A673 (cell line): Measurements from ENCODE around the gene CHRNB4. TPM values are rescaled to one million over a fixed set of nuclear protein-coding genes. Genes with fewer than 3 reads are reported as not detected.

Source experiments
- BruUV-seq: library from RNA; stranded (reverse); fragments of 400-500 nt; replicated peaks from 2 replicates; lab custom pipeline; 2021; lab: Mats Ljungman, UMichigan
- CTCF ChIA-PET: fragments of 300-600 bp; sonication (Branson Sonifier 250); formaldehyde crosslinking; loops from one replicate; lab custom pipeline; 2022; ENCODE audit warnings: antibody characterized with exemption; lab: Charles Lee
- POLR2A ChIA-PET: fragments of 300-600 bp; sonication (Branson Sonifier 250); formaldehyde crosslinking; loops from one replicate; lab custom pipeline; 2022; ENCODE audit warnings: antibody characterized with exemption; ENCODE audit not compliant: low non-redundant PET; lab: Charles Lee
- DNase-seq: peaks from one replicate; pipeline ENCODE4 v3.0.0-alpha.2; 2015; ENCODE audit warnings: low spot score
- H3K27ac ChIP-seq: fragments of 200-600 bp; sonication (generic); 2 replicates; pipeline ENCODE4 v1.5.1; 2016; ENCODE audit warnings: mixed run types, low read depth, mild to moderate bottlenecking, mixed read lengths, antibody characterized with exemption, low read length; ENCODE audit not compliant: poor library complexity, severe bottlenecking
- H3K27me3 ChIP-seq: fragments of 200-600 bp; sonication (generic); replicated peaks from 2 replicates; pipeline ENCODE4 v1.6.1; 2017; ENCODE audit warnings: mixed run types, low read depth, mild to moderate bottlenecking, mixed read lengths, antibody characterized with exemption, low read length; ENCODE audit not compliant: insufficient read depth, poor library complexity
- H3K36me3 ChIP-seq: fragments of 200-600 bp; sonication (generic); 2 replicates; pipeline ENCODE4 v1.6.1; 2016; ENCODE audit warnings: mixed run types, mild to moderate bottlenecking, mixed read lengths, antibody characterized with exemption, low read length; ENCODE audit not compliant: insufficient read depth, poor library complexity, severe bottlenecking
- H3K4me1 ChIP-seq: fragments of 200-600 bp; sonication (generic); 2 replicates; pipeline ENCODE4 v1.6.1; 2017; ENCODE audit warnings: mixed run types, mild to moderate bottlenecking, mixed read lengths, antibody characterized with exemption, low read length; ENCODE audit not compliant: insufficient read depth, poor library complexity, severe bottlenecking
- H3K4me3 ChIP-seq: fragments of 200-600 bp; sonication (generic); 2 replicates; pipeline ENCODE4 v1.5.1; 2016; ENCODE audit warnings: low read depth, mixed run types, mild to moderate bottlenecking, mixed read lengths, low read length; ENCODE audit not compliant: poor library complexity, severe bottlenecking
- H3K9me3 ChIP-seq: fragments of 200-600 bp; sonication (generic); 2 replicates; pipeline ENCODE4 v1.6.1; 2016; ENCODE audit warnings: mixed run types, low read depth, mild to moderate bottlenecking, mixed read lengths, antibody characterized with exemption, low read length; ENCODE audit not compliant: poor library complexity, severe bottlenecking
- CTCF ChIP-seq: fragments of 300-800, 200-600 bp; sonication (generic); conservative IDR thresholded peaks from 2 replicates; pipeline ENCODE4 v1.5.1; 2017; ENCODE audit warnings: low read depth, mild to moderate bottlenecking, antibody characterized with exemption, low read length, moderate library complexity, mixed read lengths
- EZH2 ChIP-seq: fragments of 200-600 bp; sonication (generic); IDR thresholded peaks from 2 replicates; pipeline ENCODE4 v1.6.1; 2017; ENCODE audit warnings: borderline replicate concordance, low read depth, mild to moderate bottlenecking, mixed read lengths, antibody characterized with exemption, low read length; ENCODE audit not compliant: poor library complexity, severe bottlenecking
- intact Hi-C: fragments of 100-400 bp; cut with micrococcal nuclease; formaldehyde crosslinking; loops from one replicate; pipeline ENCODE4 v1.10.0; 2022; ENCODE audit not compliant: unreplicated experiment
- total RNA-seq: library from RNA; stranded (reverse); gene quantifications from 2 replicates; pipeline ENCODE4 v1.2.3, GENCODE V29; 2021

Gene CHRNB4
- total RNA-seq, 1 experiment from 2014 or later, result not detected

- TF ChIP-seq EZH2 (no peak), CTCF (no peak)
- POLR2A ChIA-PET, result no interaction called here
- no peak for DNase-seq
- BruUV-seq, result no TSS peak
- Histone ChIP-seq H3K4me1 (peaks cover 20% of the 10 kb centered on the region), H3K9me3 (no peaks in the 10 kb centered on the region), H3K27ac (no peak overlapping the region), H3K36me3 (no peaks in the 10 kb centered on the region), H3K4me3 (no peak overlapping the region), H3K27me3 (peaks cover 90% of the 10 kb centered on the region)
- intact Hi-C loops, result no loop called here
- CTCF ChIA-PET, result no interaction called here
Observed at GRCh38 chr15:78675617-78676360, 34.8 kb upstream of the CHRNB4 start.

DNA sequence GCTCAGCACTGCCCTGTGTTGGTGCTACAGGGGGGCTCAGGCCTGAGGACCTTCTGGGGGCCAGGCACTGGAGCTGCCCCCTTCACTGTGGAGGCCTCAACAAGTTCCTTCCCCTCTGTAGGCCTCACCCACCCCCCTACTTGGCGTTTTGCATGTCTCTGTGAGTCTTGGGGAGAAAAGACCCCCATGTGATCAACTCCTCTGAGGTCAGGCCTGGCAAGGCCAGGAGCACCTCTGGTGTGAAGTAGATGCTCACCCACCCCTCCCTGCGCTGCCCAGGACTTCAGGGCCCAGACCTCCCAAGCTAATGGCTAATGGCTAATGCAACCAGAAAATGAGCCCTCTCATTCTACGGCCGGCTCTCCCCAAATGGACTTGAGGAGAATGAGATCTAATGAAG, 34.2 kb upstream of the CHRNB4 start:
- no TSS peak for BruUV-seq
- intact Hi-C loops, result no loop called here
- ChIA-PET POLR2A (no interaction called here), CTCF (no interaction called here)
- no peak for DNase-seq
- H3K9me3 ChIP-seq, result no peaks in the 10 kb centered on the region
- H3K27me3 ChIP-seq, result peaks cover 90% of the 10 kb centered on the region
- H3K4me1 ChIP-seq, result peaks cover 20% of the 10 kb centered on the region
- TF ChIP-seq EZH2 (no peak), CTCF (no peak)
- no peak overlapping the region for H3K4me3 ChIP-seq
- no peak overlapping the region for H3K27ac ChIP-seq
- H3K36me3 ChIP-seq, result no peaks in the 10 kb centered on the region

DNA sequence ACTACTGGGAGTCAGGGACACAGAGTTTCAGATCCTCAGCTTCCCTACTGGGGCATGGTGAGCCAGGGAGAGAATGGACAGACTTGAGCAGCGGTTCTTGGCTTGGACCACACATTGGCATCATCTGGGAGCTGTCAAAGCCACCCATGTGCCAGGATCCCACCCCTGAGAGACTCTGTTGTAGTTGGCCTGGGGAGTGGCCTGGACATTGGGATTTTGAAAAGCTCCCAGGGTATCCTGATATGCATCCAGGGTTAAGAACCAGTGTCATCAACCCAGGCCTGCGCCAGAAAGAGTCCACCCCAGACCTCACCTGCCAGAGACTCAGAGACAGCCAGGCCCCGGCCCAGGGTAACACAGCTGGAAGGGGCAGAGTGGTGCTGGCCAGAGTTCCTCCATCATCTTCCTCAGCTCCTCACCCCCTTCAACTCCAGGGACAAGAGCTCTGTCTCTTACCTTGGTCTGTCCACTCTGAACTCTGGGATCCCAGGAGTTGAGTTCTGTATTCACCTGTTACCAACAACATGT, 33.0 kb upstream of the CHRNB4 start:
- no peak overlapping the region for H3K4me3 ChIP-seq
- peaks cover 90% of the 10 kb centered on the region for H3K27me3 ChIP-seq
- no peaks in the 10 kb centered on the region for H3K9me3 ChIP-seq
- BruUV-seq, result no TSS peak
- POLR2A ChIA-PET, result no interaction called here
- H3K27ac ChIP-seq, result no peak overlapping the region
- CTCF ChIA-PET, result no interaction called here
- no peaks in the 10 kb centered on the region for H3K36me3 ChIP-seq
- peaks cover 20% of the 10 kb centered on the region for H3K4me1 ChIP-seq
- no peak for DNase-seq
- intact Hi-C loops, result no loop called here
- TF ChIP-seq CTCF, result no peak
- TF ChIP-seq EZH2, result no peak
